ENCODE data around the gene SCAF1. TPM values are rescaled to one million over a fixed set of nuclear protein-coding genes. Genes with fewer than 3 reads are reported as not detected.

Gene SCAF1
- total RNA-seq, 2 donors from 2014 or later = 16.1 to 36.6 TPM

DNA sequence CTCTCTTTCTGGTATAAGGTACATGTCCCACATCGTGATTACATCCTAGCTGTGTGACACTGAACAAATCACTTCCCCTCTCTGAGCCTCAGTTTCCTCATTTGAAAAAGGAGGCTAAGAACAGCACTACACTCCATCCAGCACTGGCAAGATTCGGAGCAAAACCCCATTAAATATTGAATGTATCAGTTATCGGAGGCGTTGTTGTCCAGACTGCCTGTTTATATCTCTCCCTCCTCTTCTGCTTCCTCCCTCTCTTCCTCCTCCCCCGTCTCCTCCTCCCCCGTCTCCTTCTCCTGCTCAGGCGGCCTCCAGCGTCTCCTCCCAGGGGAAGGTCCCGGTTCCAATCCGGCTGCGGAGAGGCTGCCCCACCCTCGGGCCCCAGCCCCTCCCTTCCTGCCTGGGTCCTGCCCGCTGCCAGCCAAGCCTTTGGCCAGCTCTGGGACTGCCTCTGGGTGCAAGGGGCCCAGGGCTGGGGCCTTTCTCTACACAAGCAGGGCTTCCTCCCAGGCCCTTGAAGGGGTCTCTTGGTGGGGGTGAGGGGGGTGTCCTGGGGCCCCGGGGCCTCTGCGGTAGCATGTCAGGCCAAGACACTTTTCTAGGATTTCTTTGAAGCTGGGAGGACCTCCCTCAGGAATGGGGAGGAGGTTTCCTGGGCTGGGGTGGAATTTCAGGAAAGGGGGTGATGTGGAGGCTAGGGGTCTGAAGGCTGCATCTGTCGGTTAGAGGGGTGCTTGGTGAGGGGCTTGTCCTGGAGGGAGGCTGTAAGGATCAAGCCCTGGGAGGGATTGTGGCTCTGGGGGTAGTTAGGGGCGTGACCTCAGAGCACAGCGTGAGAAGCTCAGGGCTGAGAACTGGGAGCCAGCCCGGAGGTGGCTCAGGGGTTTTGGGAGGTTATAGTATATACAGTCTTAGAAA lies 3.9 kb upstream of the SCAF1 start:
- no peak for TF ChIP-seq POLR2A (IDR thresholded peaks at IDR 0.05)
- TF ChIP-seq, protein P1, sequence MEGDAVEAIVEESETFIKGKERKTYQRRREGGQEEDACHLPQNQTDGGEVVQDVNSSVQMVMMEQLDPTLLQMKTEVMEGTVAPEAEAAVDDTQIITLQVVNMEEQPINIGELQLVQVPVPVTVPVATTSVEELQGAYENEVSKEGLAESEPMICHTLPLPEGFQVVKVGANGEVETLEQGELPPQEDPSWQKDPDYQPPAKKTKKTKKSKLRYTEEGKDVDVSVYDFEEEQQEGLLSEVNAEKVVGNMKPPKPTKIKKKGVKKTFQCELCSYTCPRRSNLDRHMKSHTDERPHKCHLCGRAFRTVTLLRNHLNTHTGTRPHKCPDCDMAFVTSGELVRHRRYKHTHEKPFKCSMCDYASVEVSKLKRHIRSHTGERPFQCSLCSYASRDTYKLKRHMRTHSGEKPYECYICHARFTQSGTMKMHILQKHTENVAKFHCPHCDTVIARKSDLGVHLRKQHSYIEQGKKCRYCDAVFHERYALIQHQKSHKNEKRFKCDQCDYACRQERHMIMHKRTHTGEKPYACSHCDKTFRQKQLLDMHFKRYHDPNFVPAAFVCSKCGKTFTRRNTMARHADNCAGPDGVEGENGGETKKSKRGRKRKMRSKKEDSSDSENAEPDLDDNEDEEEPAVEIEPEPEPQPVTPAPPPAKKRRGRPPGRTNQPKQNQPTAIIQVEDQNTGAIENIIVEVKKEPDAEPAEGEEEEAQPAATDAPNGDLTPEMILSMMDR (IDR thresholded peaks at IDR 0.05) = no peak
- DNase-seq = peak; percentile 57 to 79 (median 66)
- peaks cover 37% of the 10 kb centered on the region for H3K4me1 ChIP-seq
- H3K27ac ChIP-seq = peak overlapping the region in 3 of 4 donors; percentile 23 to 63 (median 49)
- intact Hi-C loops (cut with DNase I) = loop anchor here (5.0 kb wide), 1 partner anchor 41 kb away; no protein-coding TSS in a partner anchor
- no peaks in the 10 kb centered on the region for H3K9me3 ChIP-seq
- no peak for ATAC-seq
- no peaks in the 10 kb centered on the region for H3K36me3 ChIP-seq (replicated peaks in 1 of 2; ENCODE audit: insufficient read depth in 1 of 2, low read depth in 2 of 2)
- H3K27me3 ChIP-seq = no peaks in the 10 kb centered on the region
- no peak overlapping the region for H3K4me3 ChIP-seq
- WGBS, 2 donors = 20 to 22% methylated on average over 18 to 19 of the region's 19 CpGs

DNA sequence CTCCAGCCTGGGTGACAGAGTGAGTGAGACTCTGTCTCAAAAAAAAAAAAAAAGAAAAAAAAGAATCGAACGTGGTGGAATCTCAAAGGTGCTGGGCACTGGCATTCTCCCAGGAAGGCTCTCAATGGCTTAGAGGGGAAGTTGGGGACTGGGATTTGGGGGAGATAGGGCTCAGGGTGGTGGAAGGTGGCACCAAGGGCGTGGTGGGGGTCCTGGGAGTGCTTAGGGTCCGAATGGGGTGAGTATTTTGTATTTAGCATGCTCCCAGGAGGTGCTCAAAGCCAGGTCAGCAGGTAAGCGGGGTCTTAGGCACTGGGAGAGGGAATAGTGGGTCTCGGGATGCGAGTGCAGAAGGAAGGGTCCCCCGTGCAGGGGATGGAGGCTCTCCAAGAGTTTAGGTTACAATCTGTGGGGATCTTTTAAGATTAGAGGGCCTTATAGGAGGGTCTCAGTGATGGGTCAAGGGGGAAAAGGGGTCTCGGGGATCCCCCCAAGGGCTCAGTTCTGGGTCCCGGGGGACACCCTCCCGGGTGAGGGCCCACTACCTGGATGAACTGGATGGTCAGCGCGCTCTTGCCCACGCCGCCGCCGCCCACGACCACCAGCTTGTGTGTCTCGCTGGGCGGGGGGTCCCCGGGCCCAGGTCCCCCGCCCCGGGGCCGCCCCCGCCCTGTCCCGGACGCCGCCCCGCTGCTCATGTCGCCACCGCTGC lies 2.5 kb upstream of the SCAF1 start:
- Histone ChIP-seq H3K4me3 (peak overlapping the region; percentile 38 to 39), H3K9me3 (no peaks in the 10 kb centered on the region), H3K4me1 (peaks cover 52% of the 10 kb centered on the region), H3K36me3 (replicated peaks in 1 of 2; ENCODE audit: insufficient read depth in 1 of 2, low read depth in 2 of 2) (no peaks in the 10 kb centered on the region), H3K27ac (peak overlapping the region; percentile 49 to 99 (median 97)), H3K27me3 (no peaks in the 10 kb centered on the region)
- WGBS, 2 donors = 19 to 27% methylated on average over 8 to 15 of the region's 31 CpGs
- intact Hi-C loops (cut with DNase I) = loop anchor here (5.0 kb wide), 1 partner anchor 42 kb away; no protein-coding TSS in a partner anchor
- TF ChIP-seq, protein P1 (IDR thresholded peaks at IDR 0.05) = no peak
- DNase-seq (no peak), ATAC-seq (no peak)

DNA sequence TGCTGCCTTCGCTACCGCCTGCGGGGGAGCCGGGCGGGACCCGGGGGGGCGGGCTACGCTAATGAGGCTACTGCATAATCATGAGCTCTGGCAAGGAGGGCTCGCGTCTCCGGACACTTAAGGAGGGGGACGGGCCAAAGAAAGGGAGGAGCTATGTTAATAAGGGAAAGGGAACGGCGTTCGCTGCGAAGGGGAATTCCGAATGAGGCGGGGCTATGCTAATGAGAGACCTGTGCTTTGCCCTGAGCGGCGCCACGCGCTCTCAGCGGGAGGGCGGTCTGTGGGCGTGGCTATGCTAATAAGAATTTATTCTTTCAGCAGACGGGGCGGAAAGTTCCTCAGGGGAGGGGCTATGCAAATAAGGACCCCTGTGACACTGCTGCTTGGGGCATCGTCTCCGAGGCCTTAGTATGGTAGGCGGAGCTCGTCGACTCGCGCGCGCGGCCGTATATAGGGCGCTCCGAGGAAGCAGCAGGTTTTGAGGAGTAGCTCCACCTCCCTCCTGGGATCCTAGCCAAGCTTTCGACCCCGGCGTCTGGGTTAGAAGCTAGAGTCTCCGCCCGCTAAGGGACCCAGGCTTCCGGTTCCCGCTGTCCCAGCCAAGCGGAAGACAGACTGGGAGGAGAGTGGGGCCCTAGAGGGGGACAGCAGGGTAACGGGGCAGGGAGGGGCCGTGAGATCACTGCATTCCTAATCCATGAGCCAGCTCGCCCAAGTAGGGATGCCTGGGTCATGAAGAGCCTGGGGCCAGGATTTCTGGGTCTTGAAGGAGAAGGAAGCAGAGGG lies 1.7 kb upstream of the SCAF1 start, which contains the start of gene RRAS:
Gene RRAS (minus strand): TSS at position 31 of the 786 bp plus-strand sequence. CDS start 45 bp downstream, outside the sequence.
- Histone ChIP-seq H3K27ac (peak within 1 kb of the TSS; percentile 94 to 99 (median 97)), H3K4me1 (peaks cover 54% of the 10 kb centered on the region), H3K36me3 (replicated peaks in 1 of 2; ENCODE audit: insufficient read depth in 1 of 2, low read depth in 2 of 2) (no peaks in the 10 kb centered on the region), H3K4me3 (peak within 1 kb of the TSS; percentile 38 to 39), H3K9me3 (no peaks in the 10 kb centered on the region), H3K27me3 (no peaks in the 10 kb centered on the region)
- DNase-seq = peak; percentile 100
- ATAC-seq = peak; percentile 74
- TF ChIP-seq POLR2A (IDR thresholded peaks at IDR 0.05) = peak; percentile 86 to 96 (median 95)
- TF ChIP-seq, protein P1 (IDR thresholded peaks at IDR 0.05) = no peak
- 0 to 1% methylated on average over 32 to 46 of the region's 51 CpGs for WGBS, 2 donors
- intact Hi-C loops (cut with DNase I) = no loop called here

DNA sequence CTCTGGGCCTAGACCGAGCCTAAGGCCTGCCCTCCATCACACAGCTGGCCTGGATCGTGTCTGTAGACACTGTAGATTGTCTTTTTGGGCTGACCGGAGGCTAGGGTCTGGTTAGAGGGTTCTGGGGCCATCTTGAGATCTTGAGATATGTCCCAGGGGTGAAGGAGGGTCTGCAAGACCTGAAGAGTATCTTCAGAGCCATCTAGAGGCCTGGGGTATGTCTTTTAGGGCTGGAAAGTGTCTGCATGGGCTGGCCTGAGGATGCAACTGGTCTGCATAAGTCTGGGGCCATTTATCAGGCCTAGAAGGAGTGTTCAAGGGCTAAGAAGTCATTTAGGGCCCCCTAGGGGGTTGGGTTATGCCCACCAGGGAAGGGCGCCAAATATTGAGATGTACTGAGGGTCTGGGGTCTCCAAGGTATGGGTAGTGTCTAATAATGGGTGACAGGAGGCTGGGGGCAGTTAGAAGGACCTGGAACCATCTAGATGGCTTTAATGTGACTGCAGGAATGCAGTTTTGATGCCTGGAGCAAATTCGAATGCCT lies 555 bp downstream of the SCAF1 start:
- no peak for DNase-seq
- intact Hi-C loops (cut with DNase I) = no loop called here
- H3K27ac ChIP-seq = peak overlapping the region; percentile 69 to 96 (median 73)
- H3K4me1 ChIP-seq = peaks cover 54% of the 10 kb centered on the region
- WGBS, 2 donors = 2 to 6% methylated on average over 2 to 5 of the region's 5 CpGs
- H3K9me3 ChIP-seq = no peaks in the 10 kb centered on the region
- no peak for ATAC-seq
- no peaks in the 10 kb centered on the region for H3K36me3 ChIP-seq (replicated peaks in 1 of 2; ENCODE audit: insufficient read depth in 1 of 2, low read depth in 2 of 2)
- TF ChIP-seq, protein P1 (IDR thresholded peaks at IDR 0.05) = no peak
- no peak for TF ChIP-seq POLR2A (IDR thresholded peaks at IDR 0.05)
- peak overlapping the region; percentile 86 to 92 for H3K4me3 ChIP-seq
- H3K27me3 ChIP-seq = no peaks in the 10 kb centered on the region

All from body of pancreas (tissue), 4 donors.